ENCODE measurements around the gene TGFBR2. TPM values are rescaled to one million over a fixed set of nuclear protein-coding genes. Genes with fewer than 3 reads are reported as not detected.
A peak's percentile ranks its signal among the peaks of the same experiment; 100 is the strongest.

TGFBR2 gene
- polyA plus RNA-seq, 3 donors = 46.6 to 60.3 (median 57.0) TPM

DNA sequence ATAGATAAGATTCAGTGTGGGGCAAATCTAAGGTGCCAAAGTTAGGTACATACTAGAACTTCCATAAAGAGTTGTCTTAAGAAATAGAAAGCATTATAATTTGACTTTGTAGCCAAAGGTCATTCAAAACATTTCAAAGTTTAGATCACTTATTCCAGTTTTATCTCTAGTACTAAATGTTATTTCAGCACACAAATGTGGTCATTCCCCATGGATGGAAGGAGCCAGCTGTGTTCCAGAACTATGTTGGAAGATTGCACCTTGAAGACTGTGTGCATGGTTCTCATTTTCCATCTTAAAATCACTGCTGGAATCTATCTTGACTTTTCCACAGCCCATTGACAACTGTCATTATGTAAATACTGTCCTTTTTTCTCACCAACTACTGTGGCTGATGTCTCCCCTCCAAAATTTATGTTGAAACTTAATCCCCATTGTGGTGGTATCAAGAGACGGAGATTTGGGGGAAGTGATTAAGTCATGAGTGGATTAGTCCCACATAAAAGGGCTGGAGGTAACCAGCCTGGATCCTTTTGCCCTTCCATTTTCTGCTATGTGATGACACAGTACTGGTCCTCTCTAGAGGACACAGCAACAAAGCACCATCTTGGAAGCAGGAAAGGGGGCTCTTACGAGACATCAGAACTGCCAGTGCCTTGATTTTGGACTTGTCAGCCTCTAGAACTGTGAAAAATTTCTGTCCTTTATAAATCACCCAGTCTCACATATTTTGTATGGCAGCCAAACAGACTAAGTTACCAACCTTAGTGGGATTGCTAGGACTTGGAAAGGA is 24.0 kb downstream of the TGFBR2 start:
- Histone ChIP-seq H2AFZ (ENCODE audit: insufficient read depth, low read depth, low read length, poor library complexity, severe bottlenecking) (no peak overlapping the region), H3K4me2 (replicated peaks; ENCODE audit: extremely low read depth, low read length, poor library complexity, severe bottlenecking) (peak overlapping the region; percentile 62), H3K4me1 (ENCODE audit: control insufficient read depth in 1 of 2, insufficient read depth in 2 of 2, low read length in 2 of 2) (peaks cover 82 to 99% of the 10 kb centered on the region in 2 donors), H3K9ac (ENCODE audit: insufficient read depth, low read length, poor library complexity, severe bottlenecking) (peak overlapping the region; percentile 17), H4K20me1 (ENCODE audit: insufficient read depth, low read length) (peaks cover 56% of the 10 kb centered on the region), H3K27ac (ENCODE audit: low read depth in 1 of 2, low read length in 2 of 2) (peak overlapping the region; percentile 81 to 89), H3K9me3 (replicated peaks in 1 of 2; ENCODE audit: control insufficient read depth in 1 of 2, insufficient read depth in 1 of 2, low read length in 2 of 2) (no peaks in the 10 kb centered on the region), H3K79me2 (ENCODE audit: insufficient read depth, low read length) (peaks cover 94% of the 10 kb centered on the region), H3K4me3 (replicated peaks in 1 of 3; ENCODE audit: low read depth in 2 of 3, low read length in 3 of 3) (peak overlapping the region in 1 of 3 experiments; percentile 66), H3K36me3 (replicated peaks in 1 of 2; ENCODE audit: control insufficient read depth in 1 of 2, insufficient read depth in 2 of 2, low read length in 2 of 2) (peaks cover 11 to 37% of the 10 kb centered on the region in 2 donors), H3K27me3 (ENCODE audit: control insufficient read depth in 2 of 2, insufficient read depth in 2 of 2, low read length in 2 of 2) (no peaks in the 10 kb centered on the region)
- peaks cover 50 to 51% of the 10 kb centered on the region in 2 donors for H3K36me3 Mint-ChIP-seq
- H3K4me1 Mint-ChIP-seq = peaks cover 77% of the 10 kb centered on the region
- H3K27me3 Mint-ChIP-seq (ENCODE audit: low read depth in 3 of 3) = peaks cover 0 to 1% (median 0%) of the 10 kb centered on the region in 3 donors
- no peaks in the 10 kb centered on the region for H3K9me3 Mint-ChIP-seq
- intact Hi-C loops (cut with micrococcal nuclease) = no loop called here
- peak overlapping the region; percentile 91 to 96 (median 96) for H3K27ac Mint-ChIP-seq
- DNase-seq = no peak
- 29% methylated on average over 1 of the region's 2 CpGs for WGBS (ENCODE audit: insufficient coverage)
- no peak overlapping the region for H3K4me3 Mint-ChIP-seq
- TF ChIP-seq, protein P1, sequence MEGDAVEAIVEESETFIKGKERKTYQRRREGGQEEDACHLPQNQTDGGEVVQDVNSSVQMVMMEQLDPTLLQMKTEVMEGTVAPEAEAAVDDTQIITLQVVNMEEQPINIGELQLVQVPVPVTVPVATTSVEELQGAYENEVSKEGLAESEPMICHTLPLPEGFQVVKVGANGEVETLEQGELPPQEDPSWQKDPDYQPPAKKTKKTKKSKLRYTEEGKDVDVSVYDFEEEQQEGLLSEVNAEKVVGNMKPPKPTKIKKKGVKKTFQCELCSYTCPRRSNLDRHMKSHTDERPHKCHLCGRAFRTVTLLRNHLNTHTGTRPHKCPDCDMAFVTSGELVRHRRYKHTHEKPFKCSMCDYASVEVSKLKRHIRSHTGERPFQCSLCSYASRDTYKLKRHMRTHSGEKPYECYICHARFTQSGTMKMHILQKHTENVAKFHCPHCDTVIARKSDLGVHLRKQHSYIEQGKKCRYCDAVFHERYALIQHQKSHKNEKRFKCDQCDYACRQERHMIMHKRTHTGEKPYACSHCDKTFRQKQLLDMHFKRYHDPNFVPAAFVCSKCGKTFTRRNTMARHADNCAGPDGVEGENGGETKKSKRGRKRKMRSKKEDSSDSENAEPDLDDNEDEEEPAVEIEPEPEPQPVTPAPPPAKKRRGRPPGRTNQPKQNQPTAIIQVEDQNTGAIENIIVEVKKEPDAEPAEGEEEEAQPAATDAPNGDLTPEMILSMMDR (IDR thresholded peaks at IDR 0.05) = no peak

DNA sequence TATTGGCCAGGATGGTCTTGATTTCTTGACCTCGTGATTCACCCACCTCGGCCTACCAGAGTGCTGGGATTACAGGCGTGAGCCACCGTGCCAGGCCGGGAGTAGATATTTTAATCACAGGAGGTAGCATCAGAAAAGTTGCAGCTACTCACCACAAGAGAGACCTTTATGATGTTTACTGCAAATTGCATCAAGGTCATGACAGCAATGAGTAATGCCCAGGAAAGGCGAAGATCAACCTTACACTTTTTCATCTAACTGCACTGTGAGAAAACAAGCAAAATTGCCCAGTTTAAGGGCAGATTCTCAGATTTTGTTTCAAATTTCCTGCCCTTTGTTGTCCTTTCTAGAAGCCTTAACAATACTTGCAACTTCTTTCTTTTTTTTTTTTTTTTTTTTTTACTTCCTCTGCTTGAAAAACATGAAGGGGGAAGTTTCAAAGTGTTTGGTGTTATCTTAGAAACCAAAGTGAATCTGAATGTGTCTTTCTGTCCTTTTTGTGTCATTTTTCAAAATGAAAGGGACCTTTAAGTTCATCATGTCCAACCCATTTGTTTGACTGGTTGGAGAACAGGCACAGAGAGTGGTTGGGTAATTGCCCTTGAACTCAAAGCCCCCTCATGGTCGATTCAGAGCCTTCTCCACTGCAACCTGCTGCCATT is 25.0 kb downstream of the TGFBR2 start:
- Histone ChIP-seq H2AFZ (ENCODE audit: insufficient read depth, low read depth, low read length, poor library complexity, severe bottlenecking) (no peak overlapping the region), H3K4me3 (replicated peaks in 1 of 3; ENCODE audit: low read depth in 2 of 3, low read length in 3 of 3) (peak overlapping the region in 2 of 3 experiments; percentile 36 to 66), H3K36me3 (replicated peaks in 1 of 2; ENCODE audit: control insufficient read depth in 1 of 2, insufficient read depth in 2 of 2, low read length in 2 of 2) (peaks cover 4 to 28% of the 10 kb centered on the region in 2 donors), H3K27me3 (ENCODE audit: control insufficient read depth in 2 of 2, insufficient read depth in 2 of 2, low read length in 2 of 2) (no peaks in the 10 kb centered on the region), H3K4me2 (replicated peaks; ENCODE audit: extremely low read depth, low read length, poor library complexity, severe bottlenecking) (peak overlapping the region; percentile 62), H3K9ac (ENCODE audit: insufficient read depth, low read length, poor library complexity, severe bottlenecking) (peak overlapping the region; percentile 17), H3K79me2 (ENCODE audit: insufficient read depth, low read length) (peaks cover 94% of the 10 kb centered on the region), H3K4me1 (ENCODE audit: control insufficient read depth in 1 of 2, insufficient read depth in 2 of 2, low read length in 2 of 2) (peaks cover 84 to 98% of the 10 kb centered on the region in 2 donors), H3K27ac (ENCODE audit: low read depth in 1 of 2, low read length in 2 of 2) (peak overlapping the region; percentile 81 to 89), H3K9me3 (replicated peaks in 1 of 2; ENCODE audit: control insufficient read depth in 1 of 2, insufficient read depth in 1 of 2, low read length in 2 of 2) (no peaks in the 10 kb centered on the region), H4K20me1 (ENCODE audit: insufficient read depth, low read length) (peaks cover 52% of the 10 kb centered on the region)
- TF ChIP-seq, protein P1 (IDR thresholded peaks at IDR 0.05) = no peak
- peaks cover 0 to under 1% (median 0%) of the 10 kb centered on the region in 3 donors for H3K27me3 Mint-ChIP-seq (ENCODE audit: low read depth in 3 of 3)
- H3K36me3 Mint-ChIP-seq = peaks cover 44 to 48% of the 10 kb centered on the region in 2 donors
- intact Hi-C loops (cut with micrococcal nuclease) = no loop called here
- H3K4me3 Mint-ChIP-seq = peak overlapping the region; percentile 43 to 80
- H3K4me1 Mint-ChIP-seq = peaks cover 75% of the 10 kb centered on the region
- DNase-seq = peak; percentile 70 to 76 (median 73)
- peak overlapping the region; percentile 91 to 96 (median 96) for H3K27ac Mint-ChIP-seq
- H3K9me3 Mint-ChIP-seq = no peaks in the 10 kb centered on the region
- WGBS (ENCODE audit: insufficient coverage) = 21% methylated on average over 5 of the region's 7 CpGs

Data from CD14-positive monocyte (primary cell).